Measurements from ENCODE around the gene PITX3.
"Not testable (repeated sequence)": the region's sequence is repeated elsewhere in the genome, so short reads cannot be mapped to it uniquely, and the experiment has no call there.

PITX3 gene

DNA sequence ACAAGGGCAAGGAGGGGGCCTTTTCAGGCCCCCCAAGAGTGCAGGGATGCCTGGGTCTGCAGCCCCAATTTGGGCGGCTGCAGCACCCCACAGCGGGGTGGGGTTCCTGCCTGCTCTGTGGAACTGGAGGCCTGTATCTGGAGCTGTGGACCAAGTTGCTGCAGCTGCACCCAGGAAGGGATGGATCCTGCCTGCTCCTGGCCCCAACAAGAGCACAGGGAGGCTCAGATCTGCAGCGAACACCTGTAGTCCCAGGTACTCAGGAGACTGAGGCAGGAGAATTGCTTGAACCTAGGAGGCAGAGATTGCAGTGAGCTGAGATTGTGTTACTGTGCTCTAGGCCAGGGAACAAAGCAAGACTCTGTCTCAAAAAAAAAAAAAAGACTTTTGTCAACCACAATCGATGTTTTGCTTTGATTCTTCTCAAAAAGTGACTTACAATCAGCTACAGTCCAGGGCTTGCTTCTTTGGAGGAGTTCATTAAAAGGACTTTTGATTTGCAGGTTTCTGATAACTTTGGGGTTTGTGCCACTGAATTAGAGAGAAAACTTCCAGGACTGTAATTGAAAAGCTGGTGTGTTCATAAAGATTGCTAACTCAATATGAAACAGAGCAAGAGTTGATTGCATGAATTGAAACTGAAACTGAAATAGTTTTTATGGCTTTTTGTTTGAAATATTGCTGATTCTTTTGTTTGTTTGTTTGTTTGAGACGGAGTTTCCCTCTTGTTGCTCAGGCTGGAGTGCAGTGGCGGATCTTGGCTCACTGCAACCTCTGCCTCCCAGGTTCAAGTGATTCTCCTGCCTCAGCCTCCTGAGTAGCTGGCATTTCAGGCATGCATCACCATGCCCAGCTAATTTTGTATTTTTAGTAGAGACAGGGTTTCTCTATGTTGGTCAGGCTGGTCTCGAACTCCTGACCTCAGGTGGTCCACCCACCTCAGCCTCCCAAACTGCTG lies 52.1 kb downstream of the PITX3 start:
- H3K27ac Mint-ChIP-seq, result peak overlapping the region; percentile 58
- H3K36me3 Mint-ChIP-seq, H3K27me3 Mint-ChIP-seq: not testable (repeated sequence)
- H3K4me3 Mint-ChIP-seq, result peak overlapping the region; percentile 38
- peaks cover 14% of the 10 kb centered on the region for H3K9me3 Mint-ChIP-seq (ENCODE audit: low read depth)
- H3K4me1 Mint-ChIP-seq (ENCODE audit: low read depth), result peaks cover 17% of the 10 kb centered on the region

DNA sequence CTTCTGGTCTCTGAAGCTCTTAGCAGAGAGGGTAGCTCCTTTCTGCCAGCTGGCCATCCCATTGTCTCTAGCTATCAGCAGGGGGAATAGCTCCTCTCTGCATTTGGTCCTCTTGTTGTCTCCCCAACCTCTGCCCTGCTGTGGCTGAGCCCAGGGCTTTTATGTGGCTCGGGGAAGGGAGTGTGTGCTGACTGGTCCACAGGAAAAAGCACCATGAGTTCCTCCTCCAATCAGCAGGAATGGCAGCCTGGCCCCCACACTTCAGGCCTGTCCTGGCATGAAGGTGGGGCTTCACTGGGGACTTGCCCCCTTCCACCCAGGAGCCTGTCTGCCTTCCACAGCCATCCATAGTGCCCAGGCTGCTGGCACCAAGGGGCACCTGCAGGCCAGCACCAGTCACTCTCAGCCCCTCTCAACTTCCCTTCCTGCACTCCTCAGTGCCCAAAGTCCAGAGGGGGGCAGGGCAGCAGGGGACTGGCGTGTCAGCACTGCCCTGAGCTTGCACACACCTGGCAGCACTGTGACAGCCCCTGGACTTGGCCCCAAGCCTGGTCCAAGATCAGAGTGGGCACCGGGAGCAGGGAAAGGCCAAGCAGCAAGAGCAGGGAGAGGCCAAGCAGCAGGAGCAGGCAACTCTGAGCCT lies 52.9 kb downstream of the PITX3 start:
- Mint-ChIP-seq H3K4me1 (ENCODE audit: low read depth) (peaks cover 17% of the 10 kb centered on the region), H3K27ac (no peak overlapping the region), H3K36me3 (peaks cover 9% of the 10 kb centered on the region), H3K4me3 (no peak overlapping the region), H3K27me3 (no peaks in the 10 kb centered on the region), H3K9me3 (ENCODE audit: low read depth) (peaks cover 15% of the 10 kb centered on the region)

DNA sequence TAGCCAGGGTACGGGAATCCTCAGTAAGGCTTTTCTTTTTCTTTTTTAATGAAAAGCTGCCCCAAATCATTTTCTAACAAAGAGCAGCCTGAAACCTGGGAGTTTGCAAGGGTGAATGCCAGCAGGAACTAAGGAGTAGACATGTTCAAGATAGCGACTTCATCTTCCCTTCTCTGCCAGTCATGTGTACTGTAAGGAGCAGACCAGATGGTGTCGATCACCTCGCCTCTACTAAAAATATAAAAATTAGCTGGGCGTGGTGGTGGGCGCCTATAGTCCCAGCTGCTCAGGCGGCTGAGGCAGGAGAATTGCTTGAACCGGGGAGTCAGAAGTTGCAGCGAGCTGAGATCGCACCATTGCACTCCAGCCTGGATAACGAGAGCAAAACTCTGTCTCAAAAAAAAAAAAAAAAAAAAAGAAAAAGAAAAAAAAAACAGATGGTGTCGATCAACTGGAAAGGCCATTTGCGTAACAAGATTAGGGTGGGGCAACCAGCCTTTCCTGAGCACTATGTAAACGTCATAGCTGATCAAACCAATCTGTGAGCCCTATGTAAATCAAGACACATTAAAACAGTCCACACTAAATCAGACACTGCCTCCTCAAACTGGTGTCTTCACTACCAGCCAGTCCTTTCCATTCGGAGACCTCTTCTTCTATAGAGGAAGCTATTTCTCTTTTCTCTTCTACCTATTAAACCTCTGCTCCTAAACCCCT lies 55.3 kb downstream of the PITX3 start:
- H3K36me3 Mint-ChIP-seq, result peaks cover 3% of the 10 kb centered on the region
- H3K27me3 Mint-ChIP-seq, result peaks cover under 1% of the 10 kb centered on the region
- H3K4me1 Mint-ChIP-seq (ENCODE audit: low read depth), result peaks cover 17% of the 10 kb centered on the region
- peaks cover 6% of the 10 kb centered on the region for H3K9me3 Mint-ChIP-seq (ENCODE audit: low read depth)
- no peak overlapping the region for H3K27ac Mint-ChIP-seq
- H3K4me3 Mint-ChIP-seq, result no peak overlapping the region

DNA sequence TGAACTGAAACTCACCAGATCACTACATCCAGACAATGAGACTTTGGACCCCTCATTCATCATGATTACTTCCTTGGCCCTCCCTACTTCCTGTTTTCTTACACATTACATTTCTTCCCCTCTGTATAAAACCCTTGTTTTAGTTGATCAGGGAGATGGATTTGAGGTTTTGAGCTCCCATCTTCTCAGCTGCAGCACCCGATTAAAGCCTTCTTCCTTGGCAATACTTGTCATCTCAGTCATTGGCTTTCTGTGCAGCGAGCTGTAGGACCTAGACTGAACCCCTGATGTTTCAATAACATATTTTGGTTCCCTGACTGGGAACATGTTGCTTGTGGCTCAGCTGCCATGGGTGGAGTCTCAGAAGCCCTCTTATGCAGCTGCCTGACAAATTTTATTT lies 56.0 kb downstream of the PITX3 start:
- H3K9me3 Mint-ChIP-seq (ENCODE audit: low read depth), result peaks cover 6% of the 10 kb centered on the region
- peaks cover 3% of the 10 kb centered on the region for H3K27me3 Mint-ChIP-seq
- H3K4me3 Mint-ChIP-seq, result no peak overlapping the region
- H3K27ac Mint-ChIP-seq, result no peak overlapping the region
- H3K36me3 Mint-ChIP-seq, result peaks cover 3% of the 10 kb centered on the region
- peaks cover 17% of the 10 kb centered on the region for H3K4me1 Mint-ChIP-seq (ENCODE audit: low read depth)

DNA sequence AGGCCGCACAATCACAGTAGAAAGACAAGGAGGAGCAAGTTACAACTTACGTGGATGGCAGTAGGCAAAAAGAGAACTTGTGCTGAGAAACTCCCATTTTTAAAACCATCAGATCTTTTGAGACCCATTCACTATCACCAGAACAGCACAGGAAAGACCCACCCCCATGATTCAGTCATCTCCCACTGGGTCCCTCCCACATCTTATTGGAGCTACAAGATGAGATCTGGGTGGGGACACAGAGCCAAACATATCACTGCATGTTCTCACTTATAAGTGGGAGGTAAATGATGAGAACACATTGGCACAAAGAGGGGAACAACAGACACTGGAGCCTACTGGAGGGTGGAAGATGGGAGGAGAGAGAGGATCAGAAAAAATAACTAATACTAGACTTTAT lies 56.7 kb downstream of the PITX3 start:
- H3K27me3 Mint-ChIP-seq, result peaks cover 3% of the 10 kb centered on the region
- H3K9me3 Mint-ChIP-seq (ENCODE audit: low read depth), result peaks cover 6% of the 10 kb centered on the region
- no peak overlapping the region for H3K27ac Mint-ChIP-seq
- H3K4me3 Mint-ChIP-seq, result no peak overlapping the region
- peaks cover 3% of the 10 kb centered on the region for H3K36me3 Mint-ChIP-seq
- H3K4me1 Mint-ChIP-seq (ENCODE audit: low read depth), result peaks cover 16% of the 10 kb centered on the region

Measured in activated naive CD8-positive, alpha-beta T cell (primary cell).